Umbilical cord (tissue), 2 donors: ENCODE data around the gene SOST. TPM values are rescaled to one million over a fixed set of nuclear protein-coding genes. Genes with fewer than 3 reads are reported as not detected.
"Not testable (repeated sequence)": the region's sequence is repeated elsewhere in the genome, so short reads cannot be mapped to it uniquely, and the experiment has no call there.

Experiments used
- DNase-seq: peaks from one replicate; pipeline ENCODE4 v3.0.0-alpha.2; 2015; ENCODE audit warnings: low spot score
- total RNA-seq: library from RNA; depleted of rRNA; stranded (reverse); fragments of >200 nt; gene quantifications from one replicate; pipeline ENCODE4 v1.2.3, GENCODE V29; 2014; ENCODE audit warnings: low replicate concordance; ENCODE audit not compliant: insufficient read depth

The SOST gene
- 0.96 TPM for total RNA-seq

GRCh38 chr17:43758497-43759174 lies at the start of gene SOST:
Gene SOST (minus strand): TSS chr17:43758791. CDS start chr17:43758741, 50 bp downstream.
- DNase-seq: no peak

DNA sequence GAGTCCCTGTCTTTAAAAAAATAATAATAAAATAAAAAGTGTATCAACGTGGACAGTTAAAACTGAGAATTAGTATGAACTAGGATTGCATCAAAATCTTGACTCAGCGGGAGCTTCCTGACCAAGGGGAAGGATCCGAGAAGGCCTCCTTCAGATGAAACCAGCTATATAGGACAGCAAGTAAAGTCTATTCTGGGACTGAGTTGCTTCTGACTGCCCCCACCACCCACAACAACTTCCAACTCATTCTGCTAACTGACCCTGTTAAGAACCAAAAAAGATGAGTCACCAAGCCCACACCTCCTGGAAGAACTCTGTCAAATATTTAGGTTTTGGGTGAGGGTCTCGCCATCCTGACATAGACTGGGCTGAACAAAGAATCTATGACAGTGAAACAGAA lies 49.5 kb upstream of the SOST start:
- no peak for DNase-seq

DNA sequence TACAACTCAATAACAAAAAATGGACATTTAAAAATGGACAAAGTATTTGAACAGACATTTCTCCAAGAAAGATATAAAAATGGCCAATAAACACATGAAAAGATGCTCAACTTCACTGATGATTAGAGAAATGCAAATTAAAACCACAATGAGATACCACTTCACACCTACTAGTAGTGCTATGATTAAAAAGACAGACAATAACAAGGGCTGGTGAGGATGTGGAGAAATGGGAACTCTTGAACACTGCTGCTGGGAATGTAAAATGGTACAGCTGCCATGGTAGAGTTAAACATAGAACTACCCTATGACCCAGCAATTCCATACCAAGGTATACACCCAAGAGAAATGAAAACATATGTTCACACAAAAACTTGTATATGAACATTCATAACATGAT lies 46.5 kb upstream of the SOST start:
- DNase-seq: no peak

- no peak for DNase-seq
These were observed 45.2 kb upstream of the SOST start for GRCh38 chr17:43803758-43804157.

- no peak for DNase-seq
These were observed 43.3 kb upstream of the SOST start for GRCh38 chr17:43801844-43802243.

DNA sequence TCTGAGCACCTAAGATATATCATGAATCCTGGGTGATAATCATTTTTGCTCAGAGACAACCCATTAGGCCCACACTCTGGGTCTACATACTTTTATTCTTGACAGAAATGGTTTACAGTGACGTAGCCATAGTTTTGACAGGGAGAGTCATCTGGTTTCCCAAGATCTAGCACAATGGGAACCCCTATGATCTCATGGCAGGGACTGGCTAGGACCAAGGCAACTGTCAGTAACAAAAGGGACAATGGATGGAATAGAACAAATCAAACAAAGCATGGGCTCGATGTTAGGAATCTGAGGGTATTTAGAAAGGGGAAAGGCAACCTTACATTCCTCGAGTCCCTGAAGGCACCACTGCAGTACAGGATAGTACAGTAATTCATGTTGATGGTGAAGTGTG lies 42.1 kb upstream of the SOST start:
- DNase-seq: no peak

DNA sequence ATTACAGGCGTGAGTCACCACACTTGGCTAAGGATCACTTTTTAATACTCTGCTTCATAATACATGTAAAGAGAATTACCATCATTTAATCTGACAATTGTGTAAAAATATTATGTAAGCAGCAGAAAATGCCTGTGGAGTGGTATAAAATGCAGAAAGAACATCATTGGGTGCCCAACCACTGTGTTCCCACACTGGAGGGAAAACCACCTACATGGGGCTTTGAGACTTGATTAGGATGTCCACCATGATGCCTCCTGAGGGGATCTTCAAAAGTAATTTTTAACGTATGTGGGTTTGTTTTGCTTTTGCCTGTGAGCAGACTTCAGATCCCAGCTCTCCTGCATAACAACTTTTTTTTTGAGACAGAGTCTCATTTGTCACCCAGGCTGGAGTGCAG lies 40.5 kb upstream of the SOST start:
- no peak for DNase-seq

GRCh38 chr17:43798024-43798423 lies 39.4 kb upstream of the SOST start:
- not testable (repeated sequence) for DNase-seq

- not testable (repeated sequence) for DNase-seq
These were observed 34.1 kb upstream of the SOST start for GRCh38 chr17:43792668-43793067.

GRCh38 chr17:43791589-43791988 lies 33.0 kb upstream of the SOST start:
- no peak for DNase-seq

- no peak for DNase-seq
These were observed 31.8 kb upstream of the SOST start for GRCh38 chr17:43790311-43790940.

GRCh38 chr17:43789482-43789881 lies 30.9 kb upstream of the SOST start:
- no peak for DNase-seq

DNA sequence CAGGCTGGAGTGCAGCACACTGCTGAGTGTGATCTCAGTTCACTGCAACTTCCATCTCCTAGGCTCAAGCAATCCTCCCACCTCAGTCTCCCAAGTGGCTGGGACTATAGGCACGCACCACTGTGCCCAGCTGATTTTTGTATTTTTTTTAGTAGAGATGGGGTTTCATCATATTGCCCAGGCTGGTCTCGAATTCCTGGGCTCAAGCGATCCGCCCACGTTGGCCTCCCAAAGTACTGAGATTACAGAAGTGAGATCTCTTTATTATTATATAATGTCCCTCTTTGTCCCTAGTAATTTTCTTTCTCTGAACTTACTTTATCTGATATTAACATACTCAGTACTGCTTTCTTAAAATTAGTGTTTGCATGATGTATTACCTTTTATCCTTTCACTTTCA lies 29.9 kb upstream of the SOST start:
- DNase-seq: no peak

DNA sequence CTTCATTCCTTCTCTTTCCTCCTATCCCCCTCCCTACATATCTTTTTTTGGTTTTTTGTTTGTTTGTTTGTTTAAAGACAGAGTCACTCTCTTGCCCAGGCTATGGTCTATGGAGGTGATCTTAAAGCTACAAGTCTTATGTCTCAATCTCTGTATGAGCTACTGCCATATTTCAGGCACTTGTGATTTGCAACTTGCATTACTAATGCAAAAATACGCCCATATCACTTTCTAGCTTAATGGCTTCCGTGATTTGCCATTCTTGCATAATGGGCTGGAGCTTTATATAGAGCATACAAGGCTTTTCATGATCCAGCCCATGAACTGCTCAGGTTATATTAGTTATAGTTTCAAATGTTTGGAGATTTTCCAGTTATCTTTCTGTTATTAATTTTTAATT lies 29.1 kb upstream of the SOST start:
- DNase-seq: no peak

GRCh38 chr17:43784628-43785101 lies 26.1 kb upstream of the SOST start:
- DNase-seq: no peak

DNA sequence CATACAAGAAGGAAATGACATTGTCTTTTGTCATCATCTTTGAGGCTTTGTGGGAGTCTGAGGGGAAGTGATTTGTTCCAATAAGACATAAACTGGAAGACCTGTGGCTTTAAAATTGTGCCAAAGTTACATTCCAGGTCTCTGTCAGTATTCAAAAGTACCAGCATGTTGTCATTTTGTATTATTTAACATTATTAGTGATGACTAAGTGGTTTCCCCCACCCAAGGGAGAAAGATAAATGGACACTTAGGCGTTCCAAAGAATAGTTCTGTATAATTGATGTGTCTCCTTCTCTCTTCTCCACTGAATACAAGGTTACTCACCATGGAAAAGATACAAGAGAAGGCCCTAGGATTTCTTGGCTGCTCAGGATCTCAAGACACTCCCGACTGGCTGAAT lies 25.5 kb upstream of the SOST start:
- DNase-seq: no peak

DNA sequence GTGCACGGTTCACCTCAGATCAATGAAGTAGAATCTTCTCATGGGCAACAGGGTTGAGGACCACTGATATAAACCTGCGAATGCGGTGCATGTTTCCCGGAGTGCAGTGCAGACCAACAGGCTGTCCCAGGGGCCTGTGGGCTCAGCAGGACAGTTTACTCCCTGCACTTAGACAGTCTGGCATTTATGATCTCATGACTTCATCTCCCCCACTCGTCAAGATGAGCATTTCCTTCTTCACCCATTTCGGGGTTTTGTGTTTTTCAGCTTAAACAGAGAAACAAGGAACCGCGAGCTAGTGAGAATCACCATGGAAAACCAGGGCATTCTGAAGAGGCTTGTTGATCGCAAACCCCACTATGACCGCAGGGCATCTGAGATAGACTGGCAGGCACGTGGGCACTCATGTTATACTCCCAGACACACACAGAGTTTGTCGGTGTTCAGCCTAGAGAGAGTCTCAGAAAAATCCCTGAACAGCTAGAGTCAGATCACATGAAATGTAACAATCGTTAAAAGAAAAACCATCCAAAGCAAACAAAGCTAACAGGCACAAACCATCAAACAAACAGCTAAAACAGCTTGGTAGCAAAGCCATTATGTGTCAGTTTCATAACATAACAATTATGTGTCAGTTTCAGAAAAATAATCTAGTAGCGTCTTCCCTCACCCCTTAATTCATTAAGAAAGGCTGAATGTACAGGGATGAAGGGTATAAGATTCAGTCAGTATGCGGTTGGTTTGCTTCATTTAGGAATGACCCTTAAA lies 24.5 kb upstream of the SOST start:
- DNase-seq: no peak

DNA sequence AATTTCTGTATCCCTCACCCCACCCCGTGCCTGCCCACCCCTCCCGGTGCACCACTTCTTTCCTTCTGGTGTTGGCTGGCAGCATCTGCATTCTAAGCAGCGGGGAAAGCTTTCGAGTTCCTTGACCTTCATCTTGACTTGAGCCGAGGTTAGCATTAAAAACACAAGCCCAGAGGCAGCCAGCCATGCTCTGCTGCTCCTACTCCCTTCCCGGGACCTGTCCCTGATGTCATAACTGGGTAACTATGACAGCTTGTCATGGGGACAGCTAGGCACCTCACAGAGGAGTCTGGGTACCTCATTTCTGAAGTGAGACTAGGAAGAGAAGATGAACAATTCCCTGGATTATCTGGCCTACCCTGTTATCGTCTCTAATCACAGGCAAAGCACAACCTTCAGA lies 21.5 kb upstream of the SOST start, which contains the start of gene CFAP97D1:
CFAP97D1 (plus strand) TSS at position 301 of the 400 bp plus-strand sequence; CDS start at position 329, 28 bp downstream.
- DNase-seq: no peak

GRCh38 chr17:43779145-43780125 lies 20.8 kb upstream of the SOST start:
- DNase-seq: peak; percentile 28

DNA sequence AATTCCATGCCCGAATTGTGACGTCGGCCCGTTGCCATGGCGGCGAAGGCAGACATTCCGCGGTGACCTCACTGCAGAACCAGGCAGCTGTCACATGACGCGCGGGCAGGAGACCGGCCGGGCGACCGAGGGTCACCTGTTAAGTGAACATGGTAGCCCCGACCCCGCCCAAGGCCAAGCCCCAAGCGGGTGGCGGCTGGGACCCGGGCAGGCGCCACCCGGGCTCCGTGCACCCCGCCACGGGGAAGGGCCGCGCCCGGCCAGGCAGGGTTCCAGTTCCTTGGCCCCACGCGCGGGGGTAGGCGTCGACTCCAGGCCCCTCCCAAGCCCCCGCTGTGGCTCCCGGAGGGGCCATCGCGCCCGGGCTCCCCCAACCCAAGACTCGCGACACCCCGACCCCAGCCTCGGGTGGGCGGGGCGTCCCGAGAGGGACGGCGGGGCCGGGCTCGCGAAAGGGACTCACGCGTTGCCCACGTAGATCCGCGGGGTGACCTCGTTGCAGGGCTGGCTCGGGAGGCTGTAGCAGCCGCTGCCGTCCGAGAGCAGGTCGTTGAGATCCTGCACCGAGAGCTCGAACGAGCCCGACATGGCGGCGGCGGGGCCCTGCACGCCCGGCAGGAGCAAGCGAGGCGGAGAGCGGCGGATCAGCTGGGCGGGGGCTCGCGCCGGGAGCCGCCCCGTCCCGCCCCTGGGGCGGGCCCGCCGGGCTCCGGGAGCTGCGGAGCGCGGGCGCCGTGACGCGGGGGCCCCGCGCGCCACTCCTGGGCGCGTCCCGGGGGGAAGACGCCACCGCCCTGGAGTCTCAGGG lies 19.9 kb upstream of the SOST start, which contains the start of gene DUSP3:
DUSP3 (minus strand) TSS at position 641 of the 808 bp plus-strand sequence; CDS start at position 588, 53 bp downstream.
- DNase-seq: peak; percentile 93
